Loucy (cell line): ENCODE data around the gene MRPS27.

ENCODE experiments used
- H2AFZ ChIP-seq: fragments of 200-600 bp; sonication (generic); 2 replicates; pipeline ENCODE4 v1.6.0; 2016; ENCODE audit warnings: antibody characterized with exemption, mild to moderate bottlenecking, low read length, moderate library complexity
- H3F3A ChIP-seq: fragments of 200-600 bp; 2 replicates; pipeline ENCODE4 v1.6.0; 2016; ENCODE audit warnings: antibody characterized with exemption, low read depth, mild to moderate bottlenecking
- H3K27me3 ChIP-seq: fragments of 200-600 bp; sonication (generic); 2 replicates; pipeline ENCODE4 v1.6.1; 2014; ENCODE audit warnings: low read length, mild to moderate bottlenecking; ENCODE audit not compliant: insufficient read depth, poor library complexity, severe bottlenecking
- H3K36me3 ChIP-seq: fragments of 200-600 bp; sonication (generic); 2 replicates; pipeline ENCODE4 v1.6.1; 2016; ENCODE audit warnings: low read length; ENCODE audit not compliant: insufficient read depth
- H3K4me1 ChIP-seq: fragments of 200-600 bp; sonication (generic); 2 replicates; pipeline ENCODE4 v1.5.1; 2014; ENCODE audit warnings: low read length, mild to moderate bottlenecking; ENCODE audit not compliant: insufficient read depth, poor library complexity, severe bottlenecking
- H3K4me2 ChIP-seq: fragments of 200-600 bp; sonication (generic); 2 replicates; pipeline ENCODE4 v1.6.0; 2014; ENCODE audit warnings: antibody characterized with exemption, low read length, low read depth, mild to moderate bottlenecking; ENCODE audit not compliant: poor library complexity, severe bottlenecking
- H3K4me3 ChIP-seq: fragments of 200-600 bp; sonication (generic); 2 replicates; pipeline ENCODE4 v1.5.1; 2014; ENCODE audit warnings: low read length, mild to moderate bottlenecking, mixed read lengths; ENCODE audit not compliant: poor library complexity, severe bottlenecking
- H3K79me2 ChIP-seq: fragments of 200-600 bp; sonication (generic); 2 replicates; pipeline ENCODE4 v1.6.1; 2014; ENCODE audit warnings: low read length; ENCODE audit not compliant: insufficient read depth
- H3K9ac ChIP-seq: fragments of 200-600 bp; sonication (generic); 2 replicates; pipeline ENCODE4 v1.6.0; 2014; ENCODE audit warnings: mild to moderate bottlenecking, low read depth, low read length, moderate library complexity; ENCODE audit not compliant: poor library complexity, severe bottlenecking
- H3K9me2 ChIP-seq: fragments of 200-600 bp; sonication (generic); replicated peaks from 2 replicates; pipeline ENCODE4 v1.6.1; 2016; ENCODE audit warnings: low read depth, low read length, mixed read lengths
- H3K9me3 ChIP-seq: fragments of 200-600 bp; sonication (generic); 2 replicates; pipeline ENCODE4 v1.6.1; 2014; ENCODE audit warnings: mild to moderate bottlenecking, antibody characterized with exemption, low read length, low read depth; ENCODE audit not compliant: insufficient read depth
- H4K20me1 ChIP-seq: fragments of 200-600 bp; sonication (generic); 2 replicates; pipeline ENCODE4 v1.6.0; 2014; ENCODE audit warnings: antibody characterized with exemption, low read length, mild to moderate bottlenecking; ENCODE audit not compliant: insufficient read depth, poor library complexity, severe bottlenecking
- EZH2phosphoT487 ChIP-seq: fragments of 200-600 bp; IDR thresholded peaks from 2 replicates; pipeline ENCODE4 v1.6.1; 2018; ENCODE audit warnings: antibody characterized with exemption, mild to moderate bottlenecking, moderate library complexity, borderline replicate concordance
- TF ChIP-seq, protein P1 (sequence below): fragments of 200-600 bp; sonication (generic); conservative IDR thresholded peaks from 2 replicates; pipeline ENCODE4 v1.5.1; 2014; ENCODE audit warnings: mild to moderate bottlenecking, antibody characterized with exemption, low read length

MRPS27 gene

DNA sequence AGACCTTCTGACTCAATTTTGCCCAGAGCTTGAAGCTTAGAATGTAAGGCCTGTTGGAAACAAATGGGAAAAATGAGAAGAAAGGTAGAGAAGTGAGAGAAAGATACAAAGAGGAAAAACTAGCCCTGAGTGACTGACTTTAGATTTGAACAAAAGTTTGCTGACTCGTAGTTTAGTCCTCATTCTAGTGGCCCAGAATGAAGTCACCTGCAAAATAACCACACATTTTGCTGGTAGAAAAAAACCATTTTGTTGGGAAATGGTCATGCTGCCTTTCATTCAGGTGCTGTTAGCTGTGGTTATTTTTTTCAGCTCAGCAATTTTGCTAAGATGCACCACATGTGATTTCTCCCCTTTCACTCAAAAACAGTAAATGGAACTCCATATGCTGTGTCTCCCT is 98.9 kb downstream of the MRPS27 start:
- no peaks in the 10 kb centered on the region for H3K9me3 ChIP-seq
- H3K4me2 ChIP-seq = no peak overlapping the region
- H3K4me1 ChIP-seq = peaks cover 32% of the 10 kb centered on the region
- H4K20me1 ChIP-seq = no peaks in the 10 kb centered on the region
- no peaks in the 10 kb centered on the region for H3F3A ChIP-seq
- no peak overlapping the region for H3K9ac ChIP-seq
- H3K9me2 ChIP-seq = no peaks in the 10 kb centered on the region
- no peak overlapping the region for H3K4me3 ChIP-seq
- H3K36me3 ChIP-seq = peaks cover 76% of the 10 kb centered on the region
- TF ChIP-seq, protein P1, sequence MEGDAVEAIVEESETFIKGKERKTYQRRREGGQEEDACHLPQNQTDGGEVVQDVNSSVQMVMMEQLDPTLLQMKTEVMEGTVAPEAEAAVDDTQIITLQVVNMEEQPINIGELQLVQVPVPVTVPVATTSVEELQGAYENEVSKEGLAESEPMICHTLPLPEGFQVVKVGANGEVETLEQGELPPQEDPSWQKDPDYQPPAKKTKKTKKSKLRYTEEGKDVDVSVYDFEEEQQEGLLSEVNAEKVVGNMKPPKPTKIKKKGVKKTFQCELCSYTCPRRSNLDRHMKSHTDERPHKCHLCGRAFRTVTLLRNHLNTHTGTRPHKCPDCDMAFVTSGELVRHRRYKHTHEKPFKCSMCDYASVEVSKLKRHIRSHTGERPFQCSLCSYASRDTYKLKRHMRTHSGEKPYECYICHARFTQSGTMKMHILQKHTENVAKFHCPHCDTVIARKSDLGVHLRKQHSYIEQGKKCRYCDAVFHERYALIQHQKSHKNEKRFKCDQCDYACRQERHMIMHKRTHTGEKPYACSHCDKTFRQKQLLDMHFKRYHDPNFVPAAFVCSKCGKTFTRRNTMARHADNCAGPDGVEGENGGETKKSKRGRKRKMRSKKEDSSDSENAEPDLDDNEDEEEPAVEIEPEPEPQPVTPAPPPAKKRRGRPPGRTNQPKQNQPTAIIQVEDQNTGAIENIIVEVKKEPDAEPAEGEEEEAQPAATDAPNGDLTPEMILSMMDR = no peak
- TF ChIP-seq EZH2phosphoT487 = no peak
- H3K79me2 ChIP-seq = no peaks in the 10 kb centered on the region
- no peak overlapping the region for H2AFZ ChIP-seq
- H3K27me3 ChIP-seq = no peaks in the 10 kb centered on the region

DNA sequence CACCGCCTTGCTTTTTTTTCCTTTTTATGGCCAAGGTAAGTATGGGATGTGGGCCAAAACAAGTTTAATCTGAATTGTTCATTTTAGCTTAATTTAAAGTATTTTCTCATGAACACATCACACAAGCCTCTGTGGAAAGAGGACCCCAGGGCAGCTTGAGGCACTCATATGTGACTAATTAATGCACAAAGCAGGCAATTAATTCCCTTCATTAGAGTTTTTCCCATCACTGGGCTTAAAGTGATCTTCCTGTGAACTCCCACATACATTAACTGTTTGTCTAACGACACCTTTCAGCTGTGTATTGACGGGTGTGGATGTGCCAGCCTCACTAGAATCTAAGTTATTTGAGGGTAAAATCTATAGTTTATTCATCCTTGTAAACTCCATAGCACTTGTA is 103.3 kb downstream of the MRPS27 start:
- no peak for TF ChIP-seq EZH2phosphoT487
- TF ChIP-seq, protein P1 = no peak
- Histone ChIP-seq H3K36me3 (peaks cover 39% of the 10 kb centered on the region; the same call in 1 of the 2 replicates), H3F3A (no peaks in the 10 kb centered on the region), H3K9me2 (no peaks in the 10 kb centered on the region), H3K27me3 (no peaks in the 10 kb centered on the region), H3K79me2 (no peaks in the 10 kb centered on the region), H2AFZ (no peak overlapping the region), H3K9me3 (no peaks in the 10 kb centered on the region), H3K9ac (no peak overlapping the region), H3K4me3 (no peak overlapping the region), H3K4me1 (peaks cover 5% of the 10 kb centered on the region), H3K4me2 (no peak overlapping the region), H4K20me1 (no peaks in the 10 kb centered on the region)

DNA sequence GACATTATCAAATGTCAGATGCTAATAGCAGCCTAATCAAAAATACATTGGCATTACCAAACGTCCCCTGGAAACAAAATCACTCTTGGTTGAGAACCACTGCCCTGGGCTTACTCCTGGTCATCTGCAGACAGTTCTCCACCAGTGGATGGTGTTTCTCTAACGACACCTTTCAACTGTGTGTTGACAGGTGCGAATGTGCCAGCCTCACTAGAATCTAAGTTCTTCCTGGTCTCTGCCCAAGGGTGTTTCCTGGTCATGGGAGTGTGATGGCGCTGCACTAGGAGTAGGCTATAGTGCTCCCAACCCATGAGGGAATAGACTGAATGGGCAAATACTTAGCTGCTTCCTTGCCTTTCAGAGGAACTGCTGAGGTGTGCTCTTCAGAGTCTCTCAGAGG is 105.9 kb downstream of the MRPS27 start:
- Histone ChIP-seq H3K79me2 (no peaks in the 10 kb centered on the region), H3K27me3 (no peaks in the 10 kb centered on the region), H3K9me3 (no peaks in the 10 kb centered on the region), H3K4me3 (no peak overlapping the region), H3K4me2 (no peak overlapping the region), H4K20me1 (no peaks in the 10 kb centered on the region), H3K4me1 (peaks cover 16% of the 10 kb centered on the region), H3K9ac (no peak overlapping the region), H3F3A (no peaks in the 10 kb centered on the region), H2AFZ (no peak overlapping the region), H3K9me2 (no peaks in the 10 kb centered on the region), H3K36me3 (peaks cover 14% of the 10 kb centered on the region; the same call in 1 of the 2 replicates)
- TF ChIP-seq, protein P1 = no peak
- TF ChIP-seq EZH2phosphoT487 = no peak
